Measurements from ENCODE around the gene FAM174B. TPM values are rescaled to one million over a fixed set of nuclear protein-coding genes. Genes with fewer than 3 reads are reported as not detected.
A peak's percentile ranks its signal among the peaks of the same experiment; 100 is the strongest.

Gene FAM174B
- total and polyA plus RNA-seq, 2 experiments from 2014 or later: 15.0 to 21.8 TPM

- H3K27ac ChIP-seq (ENCODE audit: low read depth): no peak overlapping the region
- H3K79me2 ChIP-seq (replicated peaks; ENCODE audit: insufficient read depth): no peaks in the 10 kb centered on the region
- 0 out of 2 replicates have a peak, but pooled peaks cover 4% of the 10 kb centered on the region for H3K4me1 ChIP-seq (ENCODE audit: insufficient read depth)
- H3K36me3 ChIP-seq (ENCODE audit: insufficient read depth): peaks cover 4% of the 10 kb centered on the region; the same call in 1 of the 2 replicates
- H3F3A ChIP-seq (replicated peaks; ENCODE audit: low read depth): no peaks in the 10 kb centered on the region
- no peak overlapping the region for H2AFZ ChIP-seq
- H3K27me3 Mint-ChIP-seq (ENCODE audit: insufficient read depth, low read depth, poor library complexity): peaks cover 4% of the 10 kb centered on the region
- ATAC-seq (peak; percentile 46; the same call in 2 of the 3 replicates), DNase-seq (ENCODE audit: low spot score) (no peak)
- no peak overlapping the region for H3K4me3 ChIP-seq
- no peak overlapping the region for H3K4me3 Mint-ChIP-seq
- H3K27ac Mint-ChIP-seq: no peak overlapping the region
- peaks cover 5% of the 10 kb centered on the region; the same call in 1 of the 3 replicates for H3K9me3 Mint-ChIP-seq
- H3K9me2 ChIP-seq (ENCODE audit: insufficient read depth): no peaks in the 10 kb centered on the region
- H3K27me3 ChIP-seq (ENCODE audit: insufficient read depth): no peaks in the 10 kb centered on the region
- H3K4me2 ChIP-seq: no peak overlapping the region
- H4K20me1 ChIP-seq (replicated peaks; ENCODE audit: insufficient read depth): no peaks in the 10 kb centered on the region
- H3K4me1 Mint-ChIP-seq: peaks cover 5% of the 10 kb centered on the region; the same call in 2 of the 3 replicates
- peaks cover 10% of the 10 kb centered on the region for H3K36me3 Mint-ChIP-seq (ENCODE audit: low read depth)
- TF ChIP-seq, protein P1, sequence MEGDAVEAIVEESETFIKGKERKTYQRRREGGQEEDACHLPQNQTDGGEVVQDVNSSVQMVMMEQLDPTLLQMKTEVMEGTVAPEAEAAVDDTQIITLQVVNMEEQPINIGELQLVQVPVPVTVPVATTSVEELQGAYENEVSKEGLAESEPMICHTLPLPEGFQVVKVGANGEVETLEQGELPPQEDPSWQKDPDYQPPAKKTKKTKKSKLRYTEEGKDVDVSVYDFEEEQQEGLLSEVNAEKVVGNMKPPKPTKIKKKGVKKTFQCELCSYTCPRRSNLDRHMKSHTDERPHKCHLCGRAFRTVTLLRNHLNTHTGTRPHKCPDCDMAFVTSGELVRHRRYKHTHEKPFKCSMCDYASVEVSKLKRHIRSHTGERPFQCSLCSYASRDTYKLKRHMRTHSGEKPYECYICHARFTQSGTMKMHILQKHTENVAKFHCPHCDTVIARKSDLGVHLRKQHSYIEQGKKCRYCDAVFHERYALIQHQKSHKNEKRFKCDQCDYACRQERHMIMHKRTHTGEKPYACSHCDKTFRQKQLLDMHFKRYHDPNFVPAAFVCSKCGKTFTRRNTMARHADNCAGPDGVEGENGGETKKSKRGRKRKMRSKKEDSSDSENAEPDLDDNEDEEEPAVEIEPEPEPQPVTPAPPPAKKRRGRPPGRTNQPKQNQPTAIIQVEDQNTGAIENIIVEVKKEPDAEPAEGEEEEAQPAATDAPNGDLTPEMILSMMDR (conservative IDR thresholded peaks at IDR 0.05; ENCODE audit: low read depth in 2 of 2): peak in 1 of 2 experiments; percentile 59; a peak in 2 of 4 replicates
- TF ChIP-seq POLR2AphosphoS5 (IDR thresholded peaks at IDR 0.05; ENCODE audit: low read depth) (no peak), ZNF331 (CRISPR knock-in tag; IDR thresholded peaks at IDR 0.05; ENCODE audit: low read depth) (no peak), STAT1 (IDR thresholded peaks at IDR 0.05; ENCODE audit: unreplicated experiment) (no peak), ETS1 (IDR thresholded peaks at IDR 0.05) (no peak)
These were observed 43.4 kb downstream of the FAM174B start for GRCh38 chr15:92611995-92612745.

- H3K27ac Mint-ChIP-seq: no peak overlapping the region
- no peak for DNase-seq (ENCODE audit: low spot score)
- H3K4me1 Mint-ChIP-seq: no peaks in the 10 kb centered on the region
- H3F3A ChIP-seq (replicated peaks; ENCODE audit: low read depth): no peaks in the 10 kb centered on the region
- no peaks in the 10 kb centered on the region for H3K79me2 ChIP-seq (replicated peaks; ENCODE audit: insufficient read depth)
- H3K27me3 Mint-ChIP-seq (ENCODE audit: insufficient read depth, low read depth, poor library complexity): peaks cover 4% of the 10 kb centered on the region
- no peaks in the 10 kb centered on the region for H3K9me2 ChIP-seq (ENCODE audit: insufficient read depth)
- H3K4me3 Mint-ChIP-seq: no peak overlapping the region
- H3K36me3 Mint-ChIP-seq (ENCODE audit: low read depth): peaks cover 15% of the 10 kb centered on the region
- H2AFZ ChIP-seq: no peak overlapping the region
- H3K27ac ChIP-seq (ENCODE audit: low read depth): no peak overlapping the region
- no peaks in the 10 kb centered on the region for H4K20me1 ChIP-seq (replicated peaks; ENCODE audit: insufficient read depth)
- no peak for ATAC-seq
- no peak overlapping the region for H3K4me3 ChIP-seq
- H3K9me3 Mint-ChIP-seq: peaks cover 9% of the 10 kb centered on the region
- no peak overlapping the region for H3K4me2 ChIP-seq
- no peaks in the 10 kb centered on the region for H3K4me1 ChIP-seq (ENCODE audit: insufficient read depth)
- H3K27me3 ChIP-seq (ENCODE audit: insufficient read depth): no peaks in the 10 kb centered on the region
- peaks cover 4% of the 10 kb centered on the region; the same call in 1 of the 2 replicates for H3K36me3 ChIP-seq (ENCODE audit: insufficient read depth)
- no peak for TF ChIP-seq ZNF114 (CRISPR knock-in tag; IDR thresholded peaks at IDR 0.05)
- TF ChIP-seq EZH2 (IDR thresholded peaks at IDR 0.05; ENCODE audit: low read depth, unreplicated experiment): no peak
- no peak for TF ChIP-seq STAT1 (IDR thresholded peaks at IDR 0.05; ENCODE audit: unreplicated experiment)
- TF ChIP-seq NANOG (IDR thresholded peaks at IDR 0.05; ENCODE audit: borderline replicate concordance): no peak
- no peak for TF ChIP-seq ETS1 (IDR thresholded peaks at IDR 0.05)
- TF ChIP-seq REST (IDR thresholded peaks at IDR 0.05; ENCODE audit: unreplicated experiment): no peak
These were observed 44.4 kb downstream of the FAM174B start for GRCh38 chr15:92611150-92611549.

Measured in GM23338 (cell line).